Left kidney (tissue), 2 donors: ENCODE measurements around the gene PEPD. TPM values are rescaled to one million over a fixed set of nuclear protein-coding genes. Genes with fewer than 3 reads are reported as not detected.

ENCODE experiments used
- DNase-seq: peaks from one replicate; pipeline ENCODE4 v3.0.0-alpha.2; 2013
- polyA plus RNA-seq: library from polyadenylated mRNA; unstranded; fragments of 120-200 nt; gene quantifications from one replicate; pipeline ENCODE4 v1.2.1, GENCODE V29; 2013; ENCODE audit not compliant: insufficient read length

PEPD gene
- polyA plus RNA-seq, 1 donor = 123 TPM

DNA sequence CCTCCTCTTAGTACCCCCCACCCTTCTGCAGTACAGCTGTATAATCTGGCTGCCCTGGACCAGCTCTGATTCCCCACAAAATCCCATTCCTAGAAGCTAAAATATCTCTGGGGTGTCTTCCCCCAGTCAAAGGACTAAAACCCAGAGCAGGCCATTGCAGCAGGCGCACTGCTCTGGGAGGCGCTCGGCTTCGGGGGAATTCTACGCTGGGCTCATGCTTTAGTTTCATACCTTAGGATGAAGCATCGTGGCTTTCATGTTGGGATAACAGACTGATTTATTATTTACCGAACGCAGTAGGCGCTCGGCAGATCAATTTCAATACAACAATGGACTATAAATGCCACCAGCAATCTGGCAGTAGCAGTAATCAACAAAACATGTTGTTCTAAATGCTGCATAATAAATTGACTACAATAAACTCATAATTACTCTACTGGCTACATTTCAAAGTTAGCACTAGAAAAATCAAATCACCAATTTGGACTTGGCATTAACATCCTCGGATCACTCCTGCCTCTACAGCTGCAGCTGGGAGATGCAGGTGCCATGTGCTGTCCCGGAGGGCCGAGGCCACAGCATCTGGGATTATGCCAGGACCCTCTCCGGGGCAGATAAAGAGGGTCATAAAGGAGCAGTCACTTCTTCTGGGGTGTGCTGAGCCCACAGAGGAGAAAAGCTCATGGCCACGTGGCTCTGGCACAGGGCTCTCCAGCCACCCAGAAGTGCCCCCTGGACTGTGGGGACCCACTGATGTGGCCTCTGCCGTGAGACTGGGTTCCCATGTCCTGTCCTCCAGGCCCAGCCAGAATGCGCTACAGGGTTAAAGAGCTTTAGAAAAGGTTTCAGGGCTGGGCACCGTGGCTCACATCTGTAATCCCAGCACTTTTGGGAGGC lies 112.8 kb downstream of the PEPD start:
- no peak for DNase-seq

- no peak for DNase-seq
These were observed 113.5 kb downstream of the PEPD start for GRCh38 chr19:33408116-33408515.

DNA sequence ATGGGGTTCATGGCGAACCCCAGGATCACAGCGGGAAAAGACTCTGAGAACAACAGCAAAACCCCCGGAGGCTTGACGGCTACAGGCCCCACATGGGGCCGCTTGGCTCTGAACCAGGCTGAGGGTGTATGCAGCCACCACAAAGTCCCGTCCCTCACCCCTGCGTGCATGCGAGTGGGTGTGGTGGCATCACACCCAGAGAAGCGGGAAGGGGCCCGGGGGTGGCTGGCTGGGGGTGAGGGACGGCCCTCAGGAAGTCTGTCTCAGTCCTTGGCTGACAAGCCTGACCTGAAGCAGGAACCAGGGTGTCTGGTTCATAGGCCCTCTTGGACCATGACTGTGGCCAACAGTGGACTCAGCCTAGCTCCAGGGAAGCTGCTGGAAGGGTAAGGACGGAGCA lies 113.9 kb downstream of the PEPD start:
- no peak for DNase-seq

DNA sequence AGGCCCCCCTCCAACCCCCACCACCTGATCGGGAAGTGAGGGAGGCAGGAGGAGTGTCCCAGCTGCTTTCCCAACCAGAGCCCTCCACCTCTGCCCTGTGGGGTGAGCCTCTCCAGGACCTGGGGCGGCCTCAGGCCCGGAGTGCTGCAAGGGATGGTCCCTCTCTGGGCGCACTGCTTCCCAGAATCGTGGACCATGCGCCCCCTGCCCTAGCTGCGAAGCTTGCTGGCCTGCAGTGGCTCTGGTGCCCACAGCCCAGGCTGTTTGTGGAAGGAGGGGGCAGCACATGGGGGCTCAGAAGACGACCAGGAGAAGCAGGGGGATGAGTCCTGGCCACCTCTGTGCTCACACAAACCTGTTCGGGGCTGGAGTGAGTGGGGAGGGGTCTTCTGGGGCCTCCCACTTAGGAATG lies 114.4 kb downstream of the PEPD start:
- no peak for DNase-seq

- peak; percentile 42 for DNase-seq
These were observed 115.0 kb downstream of the PEPD start for GRCh38 chr19:33406521-33407139.

- DNase-seq = no peak
These were observed 115.8 kb downstream of the PEPD start for GRCh38 chr19:33405553-33406461.

DNA sequence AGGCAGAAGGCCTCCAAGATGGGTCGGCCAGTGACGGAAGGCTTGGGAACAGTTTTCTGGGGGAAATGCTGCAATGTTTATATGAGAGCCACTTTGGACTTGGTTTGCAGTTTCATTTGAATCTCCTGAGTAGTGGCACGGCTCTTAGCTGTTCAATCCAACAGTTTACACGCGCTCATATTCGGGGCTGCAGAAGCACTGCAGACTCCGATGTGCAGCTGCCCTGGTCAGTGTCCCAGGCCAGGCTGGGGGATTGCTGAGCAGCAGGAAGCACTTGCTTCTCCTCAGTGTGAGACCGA lies 116.4 kb downstream of the PEPD start:
- DNase-seq = no peak

DNA sequence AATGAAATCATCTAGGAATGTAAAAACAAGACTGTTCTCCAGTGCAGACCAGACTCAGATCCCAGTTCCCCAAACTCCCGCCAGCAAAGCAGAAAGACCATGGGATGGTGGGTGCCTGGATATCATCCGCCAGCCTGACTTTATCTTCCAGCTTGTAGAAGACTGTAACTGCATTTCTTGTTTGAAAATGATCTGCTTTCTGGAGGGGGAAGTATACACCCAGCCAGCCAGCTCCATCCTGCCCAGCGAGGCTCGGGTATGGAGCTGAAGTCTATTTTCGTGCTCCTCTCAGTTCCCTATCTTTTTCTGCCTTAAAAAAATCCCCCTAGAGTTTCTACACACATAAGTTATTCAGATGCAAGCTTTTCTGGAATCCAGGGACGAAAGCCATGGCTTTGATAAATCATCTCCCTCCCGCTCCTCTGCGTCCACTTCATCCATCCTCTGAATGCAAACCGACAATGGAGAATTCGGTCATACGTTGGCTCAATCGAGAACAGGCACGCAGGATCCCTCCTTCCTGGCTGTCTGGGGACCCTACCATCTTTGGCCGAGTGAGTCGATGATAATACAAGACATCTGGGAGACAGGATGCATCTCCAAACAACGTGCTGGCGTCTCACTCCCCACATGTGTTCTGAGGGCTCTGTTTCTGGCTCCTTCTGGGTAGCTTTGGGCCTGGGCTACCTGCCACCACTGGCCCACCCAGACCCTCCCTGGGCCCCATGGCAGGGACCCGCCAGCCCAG lies 116.9 kb downstream of the PEPD start:
- no peak for DNase-seq

DNA sequence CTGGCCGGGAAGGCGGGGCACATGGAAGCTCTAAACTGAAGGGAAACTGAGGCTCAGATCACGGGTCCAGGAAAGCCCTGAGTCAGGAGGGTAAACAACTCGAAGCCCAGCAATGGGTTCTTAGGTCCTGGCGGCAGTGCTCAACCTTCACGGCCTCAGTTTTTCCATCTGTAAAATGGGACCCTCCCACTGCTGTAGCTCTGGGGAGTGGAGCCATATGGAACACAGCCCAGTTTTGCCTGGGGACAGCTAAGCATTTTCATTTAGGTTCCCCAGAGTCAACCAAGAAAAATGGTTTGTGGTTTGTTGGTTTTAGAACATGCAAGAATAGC lies 117.7 kb downstream of the PEPD start:
- no peak for DNase-seq

DNA sequence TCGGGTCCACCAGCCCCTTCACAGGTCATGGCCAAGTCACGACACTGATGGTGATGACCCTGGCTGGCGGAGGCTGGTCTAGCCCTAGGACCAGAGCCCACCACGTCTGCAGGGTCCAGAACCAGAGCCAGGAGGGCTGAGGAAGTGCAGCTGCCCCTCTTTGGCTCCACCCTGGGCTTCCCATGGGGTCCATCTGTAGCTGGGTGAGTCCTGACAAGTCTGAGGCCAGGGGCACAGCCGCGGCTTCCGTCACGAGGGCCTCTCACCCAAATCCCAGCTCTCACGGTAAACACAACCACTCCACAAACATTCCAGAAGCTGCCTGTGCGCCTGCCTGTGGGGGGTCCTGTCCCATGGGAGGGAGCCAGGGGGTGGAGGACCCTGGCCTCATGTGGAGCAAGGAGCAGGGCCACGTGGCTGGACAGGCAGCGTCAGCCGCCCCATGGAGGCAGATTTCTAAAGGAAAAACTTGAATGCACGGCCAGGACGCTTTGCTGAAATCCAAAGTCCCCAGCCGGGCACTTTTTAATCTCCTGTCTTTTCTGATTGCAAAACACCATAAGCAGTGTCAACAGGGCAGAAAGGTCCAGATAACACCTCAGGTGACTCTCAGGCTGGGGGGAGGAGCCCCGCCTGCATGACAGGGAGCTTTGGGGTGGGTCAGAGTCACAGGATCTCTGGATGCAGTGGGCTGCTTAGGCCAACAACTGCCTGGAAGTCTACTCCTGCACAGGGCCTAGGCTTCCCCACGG lies 118.2 kb downstream of the PEPD start:
- no peak for DNase-seq

DNA sequence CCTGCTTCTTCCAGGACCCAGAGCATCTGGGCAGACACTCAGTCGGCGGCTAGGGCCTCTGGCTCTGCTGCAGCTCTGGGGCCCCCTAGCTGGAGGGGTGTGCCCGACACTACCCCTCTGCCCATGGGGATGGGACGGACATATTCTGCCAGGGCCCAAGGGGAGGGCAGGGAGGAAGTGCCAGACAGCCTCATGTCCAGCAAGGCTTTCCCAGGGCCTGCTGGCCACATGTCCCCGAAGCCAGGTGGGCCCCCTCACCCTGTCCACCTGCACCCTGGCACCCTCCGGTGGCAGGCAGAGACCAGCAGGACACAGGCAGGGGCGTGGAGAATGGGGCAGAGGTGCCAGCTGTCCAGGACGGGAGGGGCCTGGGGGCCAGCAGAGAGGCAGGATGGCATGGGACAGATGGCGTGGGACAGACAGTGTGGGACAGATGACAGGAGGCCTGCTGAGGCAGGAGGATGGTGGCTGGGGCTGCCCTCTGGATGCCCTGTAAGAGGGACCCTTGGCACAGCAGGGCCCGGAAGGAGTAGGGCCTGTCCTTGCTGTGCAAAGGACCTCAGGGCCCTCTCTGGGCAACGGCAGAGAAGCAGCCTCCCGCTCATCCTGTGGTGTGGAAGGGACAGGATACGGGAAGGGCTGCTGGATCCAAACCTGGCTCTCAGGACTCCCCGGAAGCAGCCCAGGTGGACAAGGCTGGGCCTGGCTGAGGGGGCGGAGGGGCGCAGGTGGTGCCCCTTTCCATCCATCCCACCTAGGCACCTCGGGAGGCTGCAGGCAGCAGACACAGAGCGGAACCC lies 119.0 kb downstream of the PEPD start:
- DNase-seq = no peak

DNA sequence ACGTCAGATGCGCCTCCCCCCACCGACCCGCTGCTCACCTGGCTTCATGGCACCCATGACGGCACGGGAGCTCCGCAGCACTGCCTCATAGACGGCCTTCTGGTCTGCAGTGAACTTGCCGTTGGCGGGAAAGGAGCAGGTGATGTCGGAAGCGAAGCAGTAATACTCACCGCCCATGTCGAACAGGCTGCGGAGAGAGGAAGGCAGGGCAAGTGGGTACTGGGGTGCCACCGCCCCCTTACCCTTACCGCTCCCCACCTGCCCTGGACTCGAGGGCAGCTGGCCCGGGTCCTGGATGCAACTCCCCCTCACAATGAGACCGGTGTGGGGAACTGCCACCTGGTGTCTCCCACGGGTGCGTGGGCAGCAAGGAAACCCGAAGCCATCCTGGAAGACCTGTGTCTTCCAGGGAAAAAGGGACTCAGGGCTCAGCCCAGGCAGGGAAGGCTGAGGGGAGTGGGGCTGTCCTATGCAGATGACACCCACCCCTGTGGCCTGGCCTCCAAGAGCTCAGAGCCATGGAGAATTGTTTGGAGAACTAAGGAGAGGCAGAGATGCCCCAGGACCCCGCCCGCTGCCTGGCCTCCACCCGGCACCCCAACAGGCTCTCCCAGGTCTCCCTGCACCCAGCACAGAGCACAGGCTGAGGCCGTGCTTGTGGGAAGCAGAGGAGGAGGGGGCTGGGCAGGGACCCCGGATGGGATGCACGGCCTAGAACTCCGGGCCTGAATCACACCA lies 119.7 kb downstream of the PEPD start:
- DNase-seq = no peak

GRCh38 chr19:33400856-33401682 lies 120.5 kb downstream of the PEPD start:
- DNase-seq = no peak

DNA sequence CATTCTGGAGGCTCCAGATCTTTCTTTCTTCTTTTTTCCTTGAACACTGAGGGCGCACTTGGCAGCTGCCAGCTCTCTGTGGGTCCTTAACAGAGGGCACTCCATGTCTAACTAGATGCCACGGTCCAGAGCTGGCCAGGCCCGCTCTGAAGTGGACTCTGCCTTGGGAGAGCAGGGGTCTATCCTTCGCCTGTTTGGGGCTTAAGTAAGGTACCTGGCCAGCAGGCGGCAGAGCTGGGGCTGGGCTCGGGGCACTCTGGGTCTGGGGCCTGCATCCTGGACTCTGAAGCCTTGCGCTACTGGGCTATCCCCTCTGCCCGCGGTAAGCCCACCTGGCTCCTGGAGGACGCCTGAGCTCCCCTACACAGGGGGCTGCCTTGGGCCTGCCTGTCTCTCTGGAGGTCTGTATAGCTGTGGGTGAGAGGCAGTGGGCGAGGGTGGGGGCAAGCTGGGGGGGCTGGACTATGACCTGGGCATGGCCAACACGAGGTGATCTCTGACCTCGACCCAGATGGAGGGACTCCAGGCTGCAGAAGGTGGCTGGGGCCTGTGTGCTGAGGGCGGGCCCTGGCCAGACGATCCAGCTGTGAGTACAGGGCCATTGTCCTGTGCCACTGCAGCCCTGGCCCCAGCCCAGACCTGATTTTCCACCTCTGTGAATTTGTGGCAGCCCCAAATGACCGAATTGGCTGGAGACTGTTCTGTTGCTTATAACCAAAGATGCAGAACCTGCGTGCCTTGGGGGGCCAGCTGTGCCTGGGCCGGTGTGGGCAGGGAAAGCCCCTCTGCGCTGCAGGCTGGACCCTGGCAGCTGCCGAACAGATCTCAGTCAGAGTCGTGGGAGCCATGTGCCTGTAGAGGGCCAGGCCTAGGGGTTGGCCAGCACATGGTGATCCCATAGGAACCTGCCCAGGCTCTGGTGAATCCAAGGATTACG lies 121.6 kb downstream of the PEPD start:
- no peak for DNase-seq

DNA sequence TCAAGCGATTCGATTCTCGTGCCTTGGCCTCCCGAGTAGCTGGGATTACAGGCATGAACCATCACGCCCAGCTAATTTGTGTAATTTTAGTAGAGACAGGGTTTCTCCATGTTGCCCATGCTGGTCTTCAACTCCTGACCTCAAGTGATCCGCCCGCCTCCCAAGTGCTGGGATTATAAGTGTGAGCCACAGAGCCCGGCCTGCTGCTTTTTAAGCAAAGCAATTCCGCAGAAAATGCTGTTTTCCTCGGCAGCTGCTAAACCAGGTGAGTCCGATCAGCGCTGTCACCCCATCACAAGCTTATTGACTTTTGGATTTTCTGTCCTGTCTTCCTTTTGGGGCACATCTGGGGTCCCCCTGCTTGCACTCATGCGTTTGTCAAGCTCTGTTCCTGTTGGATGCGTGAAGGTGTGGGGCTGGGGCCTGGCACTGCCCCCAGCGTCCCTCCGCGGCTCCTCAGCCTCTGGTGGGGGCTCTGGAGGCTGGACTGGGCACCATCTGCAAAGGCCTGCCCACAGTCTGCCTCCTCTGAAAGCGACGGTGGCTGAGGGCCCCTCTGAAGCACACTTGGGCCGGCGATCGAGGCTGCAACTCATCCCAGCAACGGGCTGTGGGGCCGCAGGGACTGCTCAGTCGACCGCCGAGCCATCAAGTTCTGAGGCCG lies 122.4 kb downstream of the PEPD start:
- no peak for DNase-seq

- DNase-seq = no peak
These were observed 123.1 kb downstream of the PEPD start for GRCh38 chr19:33398361-33399060.
